ENCODE results near the gene CD6.

The CD6 gene

GRCh38 chr11:60931917-60932316 is 39.6 kb upstream of the CD6 start:
- TF ChIP-seq GATA2 (IDR thresholded peaks at IDR 0.05; ENCODE audit: low read depth, low read length) = no peak
- no peak for TF ChIP-seq GATA3 (IDR thresholded peaks at IDR 0.05; ENCODE audit: low read depth, low read length)

GRCh38 chr11:60932605-60933356 is 38.7 kb upstream of the CD6 start:
- TF ChIP-seq GATA2 (IDR thresholded peaks at IDR 0.05; ENCODE audit: low read depth, low read length) (no peak), GATA3 (IDR thresholded peaks at IDR 0.05; ENCODE audit: low read depth, low read length) (no peak)

- no peak for TF ChIP-seq GATA3 (IDR thresholded peaks at IDR 0.05; ENCODE audit: low read depth, low read length)
Measured at GRCh38 chr11:60933416-60934123, 37.9 kb upstream of the CD6 start.

GRCh38 chr11:60934124-60934789 is 37.2 kb upstream of the CD6 start:
- TF ChIP-seq GATA3 (IDR thresholded peaks at IDR 0.05; ENCODE audit: low read depth, low read length) = no peak
- no peak for TF ChIP-seq GATA2 (IDR thresholded peaks at IDR 0.05; ENCODE audit: low read depth, low read length)

- TF ChIP-seq GATA2 (IDR thresholded peaks at IDR 0.05; ENCODE audit: low read depth, low read length) = no peak
- TF ChIP-seq GATA3 (IDR thresholded peaks at IDR 0.05; ENCODE audit: low read depth, low read length) = no peak
Measured at GRCh38 chr11:60934790-60935605, 36.5 kb upstream of the CD6 start.

GRCh38 chr11:60935676-60936442 is 35.6 kb upstream of the CD6 start:
- TF ChIP-seq GATA3 (IDR thresholded peaks at IDR 0.05; ENCODE audit: low read depth, low read length) (no peak), GATA2 (IDR thresholded peaks at IDR 0.05; ENCODE audit: low read depth, low read length) (no peak)

GRCh38 chr11:60936467-60937143 is 34.9 kb upstream of the CD6 start:
- TF ChIP-seq GATA3 (IDR thresholded peaks at IDR 0.05; ENCODE audit: low read depth, low read length) (no peak), GATA2 (IDR thresholded peaks at IDR 0.05; ENCODE audit: low read depth, low read length) (no peak)

GRCh38 chr11:60937144-60937527 is 34.3 kb upstream of the CD6 start:
- TF ChIP-seq GATA2 (IDR thresholded peaks at IDR 0.05; ENCODE audit: low read depth, low read length) (no peak), GATA3 (IDR thresholded peaks at IDR 0.05; ENCODE audit: low read depth, low read length) (no peak)

GRCh38 chr11:60937811-60938210 is 33.7 kb upstream of the CD6 start:
- no peak for TF ChIP-seq GATA2 (IDR thresholded peaks at IDR 0.05; ENCODE audit: low read depth, low read length)
- TF ChIP-seq GATA3 (IDR thresholded peaks at IDR 0.05; ENCODE audit: low read depth, low read length) = no peak

GRCh38 chr11:60938500-60938899 is 33.0 kb upstream of the CD6 start:
- TF ChIP-seq GATA2 (IDR thresholded peaks at IDR 0.05; ENCODE audit: low read depth, low read length) (no peak), GATA3 (IDR thresholded peaks at IDR 0.05; ENCODE audit: low read depth, low read length) (no peak)

- no peak for TF ChIP-seq GATA2 (IDR thresholded peaks at IDR 0.05; ENCODE audit: low read depth, low read length)
- TF ChIP-seq GATA3 (IDR thresholded peaks at IDR 0.05; ENCODE audit: low read depth, low read length) = no peak
Measured at GRCh38 chr11:60939301-60939700, 32.2 kb upstream of the CD6 start.

- no peak for TF ChIP-seq GATA3 (IDR thresholded peaks at IDR 0.05; ENCODE audit: low read depth, low read length)
- TF ChIP-seq GATA2 (IDR thresholded peaks at IDR 0.05; ENCODE audit: low read depth, low read length) = no peak
Measured at GRCh38 chr11:60939855-60940254, 31.6 kb upstream of the CD6 start.
